ENCODE results near the gene NTSR1. TPM values are rescaled to one million over a fixed set of nuclear protein-coding genes. Genes with fewer than 3 reads are reported as not detected.
A peak's percentile ranks its signal among the peaks of the same experiment; 100 is the strongest.

NTSR1 gene
- total and polyA plus RNA-seq, 2 of the 8 experiments (the other 6 are each of a cell fraction or from before 2014, with no cell fraction given) = 0.53 to 0.89 TPM

GRCh38 chr20:62776692-62777527 is 68.3 kb downstream of the NTSR1 start:
- Histone ChIP-seq H2BK12ac (ENCODE audit: low read depth, low read length) (peak overlapping the region; percentile 88; the same call in 1 of the 2 replicates), H3K4me1 (replicated peaks in 1 of 4; ENCODE audit: control insufficient read depth in 3 of 4, insufficient read depth in 4 of 4, low read length in 3 of 4) (peaks cover 0 to 16% (median 3%) of the 10 kb centered on the region in 4 experiments; a peak in 3 of 7 replicates), H2BK120ac (replicated peaks; ENCODE audit: low read depth, low read length) (peak overlapping the region; percentile 57), H2AFZ (ENCODE audit: low read length) (no peak overlapping the region; the same call in 1 of the 2 replicates), H3K14ac (ENCODE audit: insufficient read length) (no peak overlapping the region), H3K36me3 (ENCODE audit: control insufficient read depth in 2 of 4, insufficient read depth in 4 of 4, low read length in 3 of 4) (no peaks in the 10 kb centered on the region), H3K9ac (replicated peaks in 1 of 4; ENCODE audit: extremely low read depth in 1 of 4, low read depth in 3 of 4, low read length in 3 of 4) (no peak overlapping the region), H4K5ac (ENCODE audit: insufficient read length, low read depth, low read length) (peak overlapping the region; percentile 39), H2BK5ac (ENCODE audit: low read depth, low read length) (peak overlapping the region; percentile 41; the same call in 1 of the 2 replicates), H3K79me2 (ENCODE audit: control insufficient read depth in 1 of 2, insufficient read depth in 2 of 2, low read length in 2 of 2) (no peaks in the 10 kb centered on the region), H3K23ac (ENCODE audit: insufficient read length) (no peak overlapping the region), H3K4ac (replicated peaks; ENCODE audit: insufficient read length, low read depth, low read length) (peak overlapping the region; percentile 81), H4K20me1 (replicated peaks in 1 of 2; ENCODE audit: control insufficient read depth in 1 of 2, insufficient read depth in 2 of 2, low read length in 2 of 2) (no peaks in the 10 kb centered on the region), H2BK20ac (ENCODE audit: low read length) (peak overlapping the region; percentile 61; the same call in 1 of the 2 replicates), H4K91ac (replicated peaks; ENCODE audit: insufficient read length, low read length) (peak overlapping the region; percentile 92), H3K4me2 (ENCODE audit: insufficient read depth in 1 of 2, low read depth in 2 of 2, low read length in 2 of 2) (peak overlapping the region; percentile 6 to 10; a peak in 1 of 4 replicates), H3K18ac (ENCODE audit: extremely low read depth, low read length) (peak overlapping the region; percentile 55), H3K56ac (replicated peaks; ENCODE audit: insufficient read length, low read depth, low read length) (peak overlapping the region; percentile 54), H3K4me3 (ENCODE audit: extremely low read depth in 1 of 4, insufficient read depth in 2 of 4, low read depth in 3 of 4, low read length in 4 of 4) (no peak overlapping the region), H2AK5ac (ENCODE audit: low read depth, low read length) (peak overlapping the region; percentile 93; the same call in 1 of the 2 replicates), H4K8ac (ENCODE audit: extremely low read depth, insufficient read depth, low read length) (peak overlapping the region; percentile 66), H3K23me2 (ENCODE audit: low read depth, low read length) (no peaks in the 10 kb centered on the region), H2BK15ac (ENCODE audit: low read length) (peak overlapping the region; percentile 65; the same call in 1 of the 2 replicates), H3K9me3 (ENCODE audit: insufficient read depth in 2 of 2, low read depth in 1 of 2, low read length in 1 of 2) (no peaks in the 10 kb centered on the region), H3K27me3 (replicated peaks in 1 of 4; ENCODE audit: control insufficient read depth in 3 of 4, extremely low read depth in 1 of 4, insufficient read depth in 3 of 4, low read length in 3 of 4) (no peaks in the 10 kb centered on the region), H3K79me1 (ENCODE audit: low read depth, low read length) (no peaks in the 10 kb centered on the region), H3K27ac (ENCODE audit: low read depth, low read length) (no peak overlapping the region; the same call in 1 of the 2 replicates)
- POLR2A ChIA-PET (ENCODE audit: partially characterized antibody) = no interaction called here
- CTCF ChIA-PET (ENCODE audit: partially characterized antibody) = interaction anchor here (1.5 kb wide), 1 partner anchor 160 kb away, joined by 4 read pairs; no protein-coding TSS in a partner anchor
- no peak for FAIRE-seq
- DNase-seq (ENCODE audit: low read depth in 1 of 2, low spot score in 2 of 2) = no peak
- TF ChIP-seq MAFK (IDR thresholded peaks at IDR 0.05; ENCODE audit: low read depth, low read length) = no peak
- WGBS, 2 experiments (ENCODE audit: extremely low coverage in 1 of 2, insufficient coverage in 1 of 2, insufficient read length in 1 of 2, insufficient replicate concordance in 2 of 2, low coverage in 1 of 2, low lambda C conversion rate in 2 of 2, missing lambda C conversion rate in 1 of 2) = 84% methylated on average over 7 of the region's 14 CpGs; no CpG with 5 or more reads in 1 of the 2 experiments
